Endothelial cell (in vitro differentiated cells): ENCODE measurements around the gene PPP6R1. TPM values are rescaled to one million over a fixed set of nuclear protein-coding genes. Genes with fewer than 3 reads are reported as not detected.

Experiments
- DNase-seq: peaks from one replicate; pipeline ENCODE4 v3.0.0; 2021; ENCODE audit warnings: low spot score
- H3K27ac Mint-ChIP-seq: one replicate; pipeline ENCODE4 v1.8.0; 2021; ENCODE audit warnings: mixed read lengths, inconsistent platforms; ENCODE audit not compliant: unreplicated experiment
- H3K27me3 Mint-ChIP-seq: one replicate; pipeline ENCODE4 v1.8.0; 2021; ENCODE audit warnings: mild to moderate bottlenecking, moderate library complexity, mixed read lengths, inconsistent platforms; ENCODE audit not compliant: unreplicated experiment
- H3K36me3 Mint-ChIP-seq: one replicate; pipeline ENCODE4 v1.8.0; 2021; ENCODE audit warnings: mild to moderate bottlenecking, low read depth, mixed read lengths, inconsistent platforms; ENCODE audit not compliant: unreplicated experiment
- H3K4me1 Mint-ChIP-seq: one replicate; pipeline ENCODE4 v1.8.0; 2021; ENCODE audit warnings: mild to moderate bottlenecking, mixed read lengths, inconsistent platforms; ENCODE audit not compliant: unreplicated experiment
- H3K4me3 Mint-ChIP-seq: one replicate; pipeline ENCODE4 v1.8.0; 2021; ENCODE audit warnings: mild to moderate bottlenecking, mixed read lengths, inconsistent platforms; ENCODE audit not compliant: unreplicated experiment
- H3K9me3 Mint-ChIP-seq: one replicate; pipeline ENCODE4 v1.8.0; 2021; ENCODE audit warnings: mixed read lengths, inconsistent platforms; ENCODE audit not compliant: unreplicated experiment
- CTCF ChIP-seq: fragments of 200-600 bp; sonication (generic); IDR thresholded peaks from one replicate; pipeline ENCODE4 v1.5.0; 2021; ENCODE audit warnings: antibody characterized with exemption; ENCODE audit not compliant: unreplicated experiment
- total RNA-seq: library from RNA; stranded (reverse); fragmentation: NEBNext Ultra II Directional; extraction: Animal tissue kit (Norgen Biotek cat#: 25700); gene quantifications from one replicate; pipeline ENCODE4 v1.2.1, GENCODE V29; 2021; ENCODE audit not compliant: unreplicated experiment

Gene PPP6R1
- total RNA-seq, 1 donor from 2014 or later: 65.6 TPM

GRCh38 chr19:55253842-55254624, 4.8 kb downstream of the PPP6R1 start:
- Mint-ChIP-seq H3K4me3 (peak overlapping the region; percentile 42), H3K9me3 (no peaks in the 10 kb centered on the region), H3K36me3 (peaks cover 16% of the 10 kb centered on the region), H3K27me3 (peaks cover 14% of the 10 kb centered on the region), H3K4me1 (peaks cover 37% of the 10 kb centered on the region), H3K27ac (peak overlapping the region; percentile 11)
- no peak for TF ChIP-seq CTCF
- no peak for DNase-seq

GRCh38 chr19:55252760-55253663, 5.8 kb downstream of the PPP6R1 start:
- DNase-seq: no peak
- peaks cover 17% of the 10 kb centered on the region for H3K27me3 Mint-ChIP-seq
- no peak overlapping the region for H3K4me3 Mint-ChIP-seq
- TF ChIP-seq CTCF: no peak
- peaks cover 16% of the 10 kb centered on the region for H3K36me3 Mint-ChIP-seq
- H3K9me3 Mint-ChIP-seq: no peaks in the 10 kb centered on the region
- no peak overlapping the region for H3K27ac Mint-ChIP-seq
- peaks cover 35% of the 10 kb centered on the region for H3K4me1 Mint-ChIP-seq

GRCh38 chr19:55251341-55252081, 7.3 kb downstream of the PPP6R1 start:
- Mint-ChIP-seq H3K36me3 (peaks cover 8% of the 10 kb centered on the region), H3K4me1 (peaks cover 24% of the 10 kb centered on the region)
- no peak for DNase-seq

GRCh38 chr19:55250262-55251036, 8.4 kb downstream of the PPP6R1 start:
- Mint-ChIP-seq H3K4me1 (peaks cover 15% of the 10 kb centered on the region), H3K9me3 (no peaks in the 10 kb centered on the region), H3K4me3 (no peak overlapping the region), H3K27me3 (peaks cover 13% of the 10 kb centered on the region), H3K36me3 (peaks cover 4% of the 10 kb centered on the region), H3K27ac (peak overlapping the region; percentile 59)
- no peak for DNase-seq
- no peak for TF ChIP-seq CTCF

More at GRCh38 chr19:55251341-55252081, 7.3 kb downstream of the PPP6R1 start:
- H3K9me3 Mint-ChIP-seq: no peaks in the 10 kb centered on the region
- peak overlapping the region; percentile 33 for H3K4me3 Mint-ChIP-seq
- peaks cover 10% of the 10 kb centered on the region for H3K27me3 Mint-ChIP-seq
- no peak for TF ChIP-seq CTCF
- peak overlapping the region; percentile 48 for H3K27ac Mint-ChIP-seq
